Measurements from ENCODE around the gene ARL15. TPM values are rescaled to one million over a fixed set of nuclear protein-coding genes. Genes with fewer than 3 reads are reported as not detected.

The ARL15 gene
- total RNA-seq, 4 donors from 2014 or later: 10.6 to 24.0 (median 18.9) TPM

GRCh38 chr5:54040018-54040417, 270.4 kb downstream of the ARL15 start:
- WGBS, 2 donors (ENCODE audit: low coverage in 1 of 2): 92% methylated on average over 1 of the region's 1 CpG
- no peak for ATAC-seq
- H3K4me3 ChIP-seq: no peak overlapping the region
- H3K4me1 ChIP-seq: peaks cover 0 to 7% (median 0%) of the 10 kb centered on the region in 3 donors
- no peaks in the 10 kb centered on the region for H3K9me3 ChIP-seq
- H3K36me3 ChIP-seq: no peaks in the 10 kb centered on the region
- no peaks in the 10 kb centered on the region for H3K27me3 ChIP-seq
- no peak overlapping the region for H3K27ac ChIP-seq
- TF ChIP-seq CTCF (IDR thresholded peaks at IDR 0.05) (no peak), EP300 (IDR thresholded peaks at IDR 0.05) (no peak)

- Histone ChIP-seq H3K4me1 (peaks cover 0 to 7% (median 0%) of the 10 kb centered on the region in 3 donors), H3K27me3 (no peaks in the 10 kb centered on the region), H3K27ac (no peak overlapping the region), H3K4me3 (no peak overlapping the region), H3K36me3 (no peaks in the 10 kb centered on the region), H3K9me3 (no peaks in the 10 kb centered on the region)
- TF ChIP-seq CTCF (IDR thresholded peaks at IDR 0.05) (no peak), EP300 (IDR thresholded peaks at IDR 0.05) (no peak), POLR2A (IDR thresholded peaks at IDR 0.05) (no peak)
- ATAC-seq: no peak
- 100% methylated on average over 1 of the region's 1 CpG for WGBS, 2 donors (ENCODE audit: low coverage in 1 of 2)
These were observed 273.2 kb downstream of the ARL15 start for GRCh38 chr5:54037205-54037604.

GRCh38 chr5:54030981-54031380, 279.4 kb downstream of the ARL15 start:
- TF ChIP-seq POLR2A (IDR thresholded peaks at IDR 0.05) (no peak), CTCF (IDR thresholded peaks at IDR 0.05) (no peak), POLR2AphosphoS5 (IDR thresholded peaks at IDR 0.05) (no peak), EP300 (IDR thresholded peaks at IDR 0.05) (no peak)
- no peaks in the 10 kb centered on the region for H3K9me3 ChIP-seq
- 94 to 100% methylated on average over 3 of the region's 3 CpGs for WGBS, 2 donors (ENCODE audit: low coverage in 1 of 2)

DNA sequence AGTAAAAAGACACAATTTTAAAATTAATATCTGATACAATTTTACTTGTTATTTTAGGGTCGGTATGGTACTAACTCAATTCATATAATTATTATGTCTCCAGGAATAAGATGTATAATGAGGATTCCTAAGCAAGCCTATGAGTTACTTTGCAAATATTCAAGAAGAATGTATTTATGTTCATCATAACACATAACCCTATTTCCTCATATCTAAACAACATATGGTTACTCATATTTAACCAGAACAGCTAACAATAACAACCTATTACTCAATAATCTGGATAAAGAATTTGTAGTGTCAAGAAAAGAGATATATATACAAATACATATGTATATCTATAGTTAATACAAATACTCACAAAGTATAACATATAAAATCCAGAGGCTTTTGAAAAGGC, 285.9 kb downstream of the ARL15 start:
- WGBS, 2 donors (ENCODE audit: low coverage in 1 of 2): 91 to 95% methylated on average over 1 of the region's 1 CpG
- Histone ChIP-seq H3K36me3 (no peaks in the 10 kb centered on the region), H3K4me1 (no peaks in the 10 kb centered on the region), H3K4me3 (no peak overlapping the region), H3K9me3 (no peaks in the 10 kb centered on the region), H3K27ac (no peak overlapping the region), H3K27me3 (no peaks in the 10 kb centered on the region)
- no peak for ATAC-seq
- TF ChIP-seq POLR2A (IDR thresholded peaks at IDR 0.05) (no peak), CTCF (IDR thresholded peaks at IDR 0.05) (no peak), POLR2AphosphoS5 (IDR thresholded peaks at IDR 0.05) (no peak), EP300 (IDR thresholded peaks at IDR 0.05) (no peak)

More at GRCh38 chr5:54030981-54031380, 279.4 kb downstream of the ARL15 start:
- Histone ChIP-seq H3K4me3 (no peak overlapping the region), H3K4me1 (no peaks in the 10 kb centered on the region), H3K27ac (no peak overlapping the region), H3K27me3 (no peaks in the 10 kb centered on the region), H3K36me3 (no peaks in the 10 kb centered on the region)
- no peak for ATAC-seq

DNA sequence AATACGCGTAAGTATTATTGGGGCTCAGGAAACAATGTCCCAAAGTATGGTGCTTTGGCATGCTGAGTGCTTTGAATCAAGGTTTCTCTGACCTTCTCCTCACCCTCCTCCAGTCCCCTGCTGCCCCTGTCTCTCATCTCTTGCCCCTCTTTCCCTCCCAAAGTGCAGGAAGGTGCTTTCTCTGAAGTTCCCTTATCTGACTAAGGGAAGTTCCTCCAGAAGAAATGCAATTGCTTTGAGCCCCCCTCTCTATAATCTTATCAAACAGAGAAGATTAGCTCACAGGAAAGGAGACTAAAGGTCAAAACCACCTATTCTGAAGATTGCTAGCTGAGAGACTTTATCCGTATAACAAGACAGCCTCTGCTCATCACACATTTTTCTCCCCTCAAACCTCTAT, 288.1 kb downstream of the ARL15 start:
- WGBS, 2 donors (ENCODE audit: low coverage in 1 of 2): 87 to 100% methylated on average over 3 of the region's 3 CpGs
- ATAC-seq: no peak
- Histone ChIP-seq H3K27ac (no peak overlapping the region), H3K9me3 (no peaks in the 10 kb centered on the region), H3K4me3 (no peak overlapping the region), H3K4me1 (no peaks in the 10 kb centered on the region), H3K27me3 (no peaks in the 10 kb centered on the region), H3K36me3 (no peaks in the 10 kb centered on the region)
- TF ChIP-seq POLR2AphosphoS5 (IDR thresholded peaks at IDR 0.05) (no peak), CTCF (IDR thresholded peaks at IDR 0.05) (no peak), POLR2A (IDR thresholded peaks at IDR 0.05) (no peak), EP300 (IDR thresholded peaks at IDR 0.05) (no peak)
